Measurements from ENCODE around the gene CACNA2D4.
A peak's percentile ranks its signal among the peaks of the same experiment; 100 is the strongest.

The CACNA2D4 gene

GRCh38 chr12:1799051-1799881, 119.2 kb downstream of the CACNA2D4 start:
- no peak for DNase-seq (ENCODE audit: low read depth, low spot score)
- H3K4me3 ChIP-seq (ENCODE audit: low read length), result no peak overlapping the region

GRCh38 chr12:1798641-1799020, 119.8 kb downstream of the CACNA2D4 start:
- no peak overlapping the region for H3K4me3 ChIP-seq (ENCODE audit: low read length)
- DNase-seq (ENCODE audit: low read depth, low spot score), result no peak

GRCh38 chr12:1797991-1798640, 120.3 kb downstream of the CACNA2D4 start:
- DNase-seq (ENCODE audit: low read depth, low spot score), result no peak

GRCh38 chr12:1797011-1797901, 121.2 kb downstream of the CACNA2D4 start:
- peak; percentile 43 for DNase-seq (ENCODE audit: low read depth, low spot score)
- H3K4me3 ChIP-seq (ENCODE audit: low read length), result peak overlapping the region; percentile 72

More at GRCh38 chr12:1797991-1798640, 120.3 kb downstream of the CACNA2D4 start:
- H3K4me3 ChIP-seq (ENCODE audit: low read length), result peak overlapping the region; percentile 72

GRCh38 chr12:1796515-1797010, 121.9 kb downstream of the CACNA2D4 start:
- peak overlapping the region; percentile 72 for H3K4me3 ChIP-seq (ENCODE audit: low read length)
- DNase-seq (ENCODE audit: low read depth, low spot score), result no peak

- H3K4me3 ChIP-seq (ENCODE audit: low read length), result peak overlapping the region; percentile 72
- DNase-seq (ENCODE audit: low read depth, low spot score), result peak; percentile 89
These were observed 122.5 kb downstream of the CACNA2D4 start for GRCh38 chr12:1795785-1796514.

- no peak for DNase-seq (ENCODE audit: low read depth, low spot score)
- no peak overlapping the region for H3K4me3 ChIP-seq (ENCODE audit: low read length)
These were observed 123.1 kb downstream of the CACNA2D4 start for GRCh38 chr12:1795221-1795784.

- H3K4me3 ChIP-seq (ENCODE audit: low read length), result no peak overlapping the region
- DNase-seq (ENCODE audit: low read depth, low spot score), result no peak
These were observed 123.9 kb downstream of the CACNA2D4 start for GRCh38 chr12:1794440-1795090.

GRCh38 chr12:1793426-1794210, 124.8 kb downstream of the CACNA2D4 start:
- DNase-seq (ENCODE audit: low read depth, low spot score), result no peak
- no peak overlapping the region for H3K4me3 ChIP-seq (ENCODE audit: low read length)

GRCh38 chr12:1792406-1792805, 126.0 kb downstream of the CACNA2D4 start:
- DNase-seq (ENCODE audit: low read depth, low spot score), result no peak
- no peak overlapping the region for H3K4me3 ChIP-seq (ENCODE audit: low read length)

- H3K4me3 ChIP-seq (ENCODE audit: low read length), result no peak overlapping the region
- DNase-seq (ENCODE audit: low read depth, low spot score), result peak; percentile 67
These were observed 127.2 kb downstream of the CACNA2D4 start for GRCh38 chr12:1791104-1791841.

- H3K4me3 ChIP-seq (ENCODE audit: low read length), result no peak overlapping the region
- DNase-seq (ENCODE audit: low read depth, low spot score), result no peak
These were observed 128.0 kb downstream of the CACNA2D4 start for GRCh38 chr12:1790444-1790843.

GRCh38 chr12:1787714-1788113, 130.7 kb downstream of the CACNA2D4 start:
- H3K4me3 ChIP-seq (ENCODE audit: low read length), result no peak overlapping the region
- DNase-seq (ENCODE audit: low read depth, low spot score), result no peak

GRCh38 chr12:1782215-1782614, 136.2 kb downstream of the CACNA2D4 start:
- no peak for DNase-seq (ENCODE audit: low read depth, low spot score)

GRCh38 chr12:1781772-1782171, 136.7 kb downstream of the CACNA2D4 start:
- DNase-seq (ENCODE audit: low read depth, low spot score), result no peak
- H3K4me3 ChIP-seq (ENCODE audit: low read length), result no peak overlapping the region

More at GRCh38 chr12:1782215-1782614, 136.2 kb downstream of the CACNA2D4 start:
- H3K4me3 ChIP-seq (ENCODE audit: low read length), result no peak overlapping the region

- H3K4me3 ChIP-seq (ENCODE audit: low read length), result no peak overlapping the region
These were observed 138.7 kb downstream of the CACNA2D4 start for GRCh38 chr12:1779783-1780182.

GRCh38 chr12:1778911-1779310, 139.5 kb downstream of the CACNA2D4 start:
- H3K4me3 ChIP-seq (ENCODE audit: low read length), result no peak overlapping the region
- no peak for DNase-seq (ENCODE audit: low read depth, low spot score)

More at GRCh38 chr12:1779783-1780182, 138.7 kb downstream of the CACNA2D4 start:
- no peak for DNase-seq (ENCODE audit: low read depth, low spot score)
